ENCODE data around the gene DPH7. TPM values are rescaled to one million over a fixed set of nuclear protein-coding genes. Genes with fewer than 3 reads are reported as not detected.
"Not testable (repeated sequence)": the region's sequence is repeated elsewhere in the genome, so short reads cannot be mapped to it uniquely, and the experiment has no call there.

DPH7 gene
- total and polyA plus RNA-seq, 4 donors: 21.7 to 82.1 (median 45.4) TPM

GRCh38 chr9:137607141-137607857, 28.6 kb upstream of the DPH7 start:
- H3K36me3 ChIP-seq (ENCODE audit: control insufficient read depth, insufficient read depth, low read length): peaks cover 19% of the 10 kb centered on the region
- H3K4me1 ChIP-seq (ENCODE audit: control insufficient read depth, insufficient read depth, low read length): peaks cover 32% of the 10 kb centered on the region
- no peak overlapping the region for H3K27ac ChIP-seq (ENCODE audit: low read depth, low read length)
- 39% methylated on average over 17 of the region's 17 CpGs for WGBS (ENCODE audit: insufficient coverage)
- H3K4me3 ChIP-seq (ENCODE audit: low read depth, low read length): peak overlapping the region; percentile 31
- no peak for DNase-seq (ENCODE audit: low read depth in 4 of 6, low spot score in 6 of 6)
- no peaks in the 10 kb centered on the region for H3K27me3 ChIP-seq (ENCODE audit: control insufficient read depth, insufficient read depth, low read length)
- H3K9me3 ChIP-seq (ENCODE audit: control insufficient read depth, insufficient read depth, low read length): no peaks in the 10 kb centered on the region

- no peak for DNase-seq (ENCODE audit: low read depth in 4 of 6, low spot score in 6 of 6)
- H3K4me1 ChIP-seq (ENCODE audit: control insufficient read depth, insufficient read depth, low read length): peaks cover 32% of the 10 kb centered on the region
- peak overlapping the region; percentile 31 for H3K4me3 ChIP-seq (ENCODE audit: low read depth, low read length)
- no peaks in the 10 kb centered on the region for H3K9me3 ChIP-seq (ENCODE audit: control insufficient read depth, insufficient read depth, low read length)
- no peaks in the 10 kb centered on the region for H3K27me3 ChIP-seq (ENCODE audit: control insufficient read depth, insufficient read depth, low read length)
- WGBS (ENCODE audit: insufficient coverage): 51% methylated on average over 12 of the region's 13 CpGs
- peaks cover 15% of the 10 kb centered on the region for H3K36me3 ChIP-seq (ENCODE audit: control insufficient read depth, insufficient read depth, low read length)
- no peak overlapping the region for H3K27ac ChIP-seq (ENCODE audit: low read depth, low read length)
Measured at GRCh38 chr9:137606734-137607138, 28.0 kb upstream of the DPH7 start.

- Histone ChIP-seq H3K9me3 (ENCODE audit: control insufficient read depth, insufficient read depth, low read length) (no peaks in the 10 kb centered on the region), H3K27me3 (ENCODE audit: control insufficient read depth, insufficient read depth, low read length) (no peaks in the 10 kb centered on the region), H3K27ac (ENCODE audit: low read depth, low read length) (no peak overlapping the region), H3K4me1 (ENCODE audit: control insufficient read depth, insufficient read depth, low read length) (peaks cover 32% of the 10 kb centered on the region), H3K4me3 (ENCODE audit: low read depth, low read length) (peak overlapping the region; percentile 31), H3K36me3 (ENCODE audit: control insufficient read depth, insufficient read depth, low read length) (peaks cover 10% of the 10 kb centered on the region)
- DNase-seq (ENCODE audit: low read depth in 4 of 6, low spot score in 6 of 6): peak in 2 of 6 donors; percentile 23 to 48
- WGBS (ENCODE audit: insufficient coverage): 3% methylated on average over 57 of the region's 57 CpGs
Measured at GRCh38 chr9:137606005-137606621, 27.4 kb upstream of the DPH7 start.

GRCh38 chr9:137605121-137606004, 26.6 kb upstream of the DPH7 start, which contains the start of gene ARRDC1:
ARRDC1 (plus strand) TSS chr9:137605686; CDS start chr9:137605718, 32 bp downstream.
- Histone ChIP-seq H3K27ac (ENCODE audit: low read depth, low read length) (no peak within 1 kb of the TSS), H3K36me3 (ENCODE audit: control insufficient read depth, insufficient read depth, low read length) (peaks cover 10% of the 10 kb centered on the region), H3K4me3 (ENCODE audit: low read depth, low read length) (peak within 1 kb of the TSS; percentile 36), H3K27me3 (ENCODE audit: control insufficient read depth, insufficient read depth, low read length) (no peaks in the 10 kb centered on the region), H3K4me1 (ENCODE audit: control insufficient read depth, insufficient read depth, low read length) (peaks cover 32% of the 10 kb centered on the region), H3K9me3 (ENCODE audit: control insufficient read depth, insufficient read depth, low read length) (no peaks in the 10 kb centered on the region)
- under 1% methylated on average over 80 of the region's 111 CpGs for whole genome bisulfite sequencing (ENCODE audit: insufficient coverage)
- peak; percentile 36 to 96 (median 78) for DNase-seq (ENCODE audit: low read depth in 4 of 6, low spot score in 6 of 6)

- peaks cover 32% of the 10 kb centered on the region for H3K4me1 ChIP-seq (ENCODE audit: control insufficient read depth, insufficient read depth, low read length)
- no peaks in the 10 kb centered on the region for H3K9me3 ChIP-seq (ENCODE audit: control insufficient read depth, insufficient read depth, low read length)
- no peak for DNase-seq (ENCODE audit: low read depth in 4 of 6, low spot score in 6 of 6)
- WGBS (ENCODE audit: insufficient coverage): 13% methylated on average over 21 of the region's 49 CpGs
- no peaks in the 10 kb centered on the region for H3K27me3 ChIP-seq (ENCODE audit: control insufficient read depth, insufficient read depth, low read length)
- H3K27ac ChIP-seq (ENCODE audit: low read depth, low read length): no peak overlapping the region
- H3K36me3 ChIP-seq (ENCODE audit: control insufficient read depth, insufficient read depth, low read length): peaks cover 8% of the 10 kb centered on the region
- H3K4me3 ChIP-seq (ENCODE audit: low read depth, low read length): peak overlapping the region; percentile 36
Measured at GRCh38 chr9:137604345-137605086, 25.8 kb upstream of the DPH7 start.

- no peak for DNase-seq (ENCODE audit: low read depth in 4 of 6, low spot score in 6 of 6)
- Histone ChIP-seq H3K9me3 (ENCODE audit: control insufficient read depth, insufficient read depth, low read length) (no peaks in the 10 kb centered on the region), H3K27ac (ENCODE audit: low read depth, low read length) (no peak overlapping the region), H3K36me3 (ENCODE audit: control insufficient read depth, insufficient read depth, low read length) (peaks cover 4% of the 10 kb centered on the region), H3K4me1 (ENCODE audit: control insufficient read depth, insufficient read depth, low read length) (peaks cover 32% of the 10 kb centered on the region), H3K4me3 (ENCODE audit: low read depth, low read length) (no peak overlapping the region), H3K27me3 (ENCODE audit: control insufficient read depth, insufficient read depth, low read length) (no peaks in the 10 kb centered on the region)
- 81% methylated on average over 13 of the region's 13 CpGs for WGBS (ENCODE audit: insufficient coverage)
Measured at GRCh38 chr9:137603879-137604278, 25.2 kb upstream of the DPH7 start.

- Histone ChIP-seq H3K9me3 (ENCODE audit: control insufficient read depth, insufficient read depth, low read length) (no peaks in the 10 kb centered on the region), H3K36me3 (ENCODE audit: control insufficient read depth, insufficient read depth, low read length) (no peaks in the 10 kb centered on the region), H3K27ac (ENCODE audit: low read depth, low read length) (no peak overlapping the region), H3K4me1 (ENCODE audit: control insufficient read depth, insufficient read depth, low read length) (peaks cover 24% of the 10 kb centered on the region), H3K4me3 (ENCODE audit: low read depth, low read length) (no peak overlapping the region), H3K27me3 (ENCODE audit: control insufficient read depth, insufficient read depth, low read length) (no peaks in the 10 kb centered on the region)
- 13% methylated on average over 2 of the region's 3 CpGs for WGBS (ENCODE audit: insufficient coverage)
- no peak for DNase-seq (ENCODE audit: low read depth in 4 of 6, low spot score in 6 of 6)
Measured at GRCh38 chr9:137602661-137603060, 23.9 kb upstream of the DPH7 start.

GRCh38 chr9:137598943-137599342, 20.2 kb upstream of the DPH7 start:
- H3K36me3 ChIP-seq (ENCODE audit: control insufficient read depth, insufficient read depth, low read length): no peaks in the 10 kb centered on the region
- H3K27me3 ChIP-seq (ENCODE audit: control insufficient read depth, insufficient read depth, low read length): no peaks in the 10 kb centered on the region
- WGBS (ENCODE audit: insufficient coverage): 65% methylated on average over 6 of the region's 8 CpGs
- peaks cover 2% of the 10 kb centered on the region for H3K4me1 ChIP-seq (ENCODE audit: control insufficient read depth, insufficient read depth, low read length)
- H3K4me3 ChIP-seq (ENCODE audit: low read depth, low read length): no peak overlapping the region
- no peak overlapping the region for H3K27ac ChIP-seq (ENCODE audit: low read depth, low read length)
- no peak for DNase-seq (ENCODE audit: low read depth in 4 of 6, low spot score in 6 of 6)
- no peaks in the 10 kb centered on the region for H3K9me3 ChIP-seq (ENCODE audit: control insufficient read depth, insufficient read depth, low read length)

GRCh38 chr9:137596577-137596976, 17.9 kb upstream of the DPH7 start:
- no CpG with 5 or more reads among the region's 7 CpGs for whole genome bisulfite sequencing (ENCODE audit: insufficient coverage)
- H3K27me3 ChIP-seq (ENCODE audit: control insufficient read depth, insufficient read depth, low read length); H3K9me3 ChIP-seq (ENCODE audit: control insufficient read depth, insufficient read depth, low read length); DNase-seq (ENCODE audit: low read depth in 4 of 6, low spot score in 6 of 6); H3K36me3 ChIP-seq (ENCODE audit: control insufficient read depth, insufficient read depth, low read length); H3K4me3 ChIP-seq (ENCODE audit: low read depth, low read length); H3K27ac ChIP-seq (ENCODE audit: low read depth, low read length); H3K4me1 ChIP-seq (ENCODE audit: control insufficient read depth, insufficient read depth, low read length): not testable (repeated sequence)
